H1 (cell line): ENCODE data around the gene NT5DC1. TPM values are rescaled to one million over a fixed set of nuclear protein-coding genes. Genes with fewer than 3 reads are reported as not detected.
A peak's percentile ranks its signal among the peaks of the same experiment; 100 is the strongest.

Experiments used
- CTCF ChIA-PET: fragments of 300-600 bp; sonication (Branson Sonifier 250); formaldehyde crosslinking; loops from one replicate; lab custom pipeline; 2021; ENCODE audit not compliant: partially characterized antibody; lab: Charles Lee
- POLR2A ChIA-PET: fragments of 300-600 bp; sonication (Branson Sonifier 250); formaldehyde crosslinking; loops from one replicate; lab custom pipeline; 2021; ENCODE audit warnings: inconsistent platforms; ENCODE audit not compliant: partially characterized antibody; lab: Charles Lee
- DNase-seq, 2 experiments: peaks; one replicate each; pipeline versions ENCODE4 v3.0.0 to v3.0.0-alpha.2; 2010 to 2022; ENCODE audit warnings: low spot score in 2 of 2, low read depth in 1 of 2, mixed read lengths in 1 of 2
- FAIRE-seq: peaks from 2 replicates; lab custom pipeline; 2011; peaks lifted over from hg19 to GRCh38; lab: Jason Lieb, UNC
- H2AFZ ChIP-seq: 2 replicates; pipeline ENCODE4 v1.8.1; 2012; ENCODE audit warnings: low read length, inconsistent platforms
- H2AK5ac ChIP-seq: 2 replicates; pipeline ENCODE4 v1.6.1; 2013; ENCODE audit warnings: low read depth, low read length
- H2BK120ac ChIP-seq: replicated peaks from 2 replicates; pipeline ENCODE3; 2013; ENCODE audit warnings: low read depth, low read length, inconsistent platforms
- H2BK12ac ChIP-seq: 2 replicates; pipeline ENCODE4 v1.6.1; 2013; ENCODE audit warnings: low read depth, low read length
- H2BK15ac ChIP-seq: 2 replicates; pipeline ENCODE4 v1.6.1; 2013; ENCODE audit warnings: low read length
- H2BK20ac ChIP-seq: 2 replicates; pipeline ENCODE4 v1.6.1; 2013; ENCODE audit warnings: low read length
- H2BK5ac ChIP-seq: 2 replicates; pipeline ENCODE4 v1.6.1; 2013; ENCODE audit warnings: low read depth, low read length
- H3K14ac ChIP-seq: 2 replicates; pipeline ENCODE4 v1.6.1; 2013; ENCODE audit warnings: inconsistent platforms; ENCODE audit not compliant: insufficient read length
- H3K18ac ChIP-seq: 2 replicates; pipeline ENCODE4 v1.6.1; 2013; ENCODE audit warnings: low read length; ENCODE audit errors: extremely low read depth
- H3K23ac ChIP-seq: 2 replicates; pipeline ENCODE4 v1.6.1; 2013; ENCODE audit warnings: inconsistent platforms; ENCODE audit not compliant: insufficient read length
- H3K23me2 ChIP-seq: 2 replicates; pipeline ENCODE4 v1.6.1; 2013; ENCODE audit warnings: low read depth, low read length
- H3K27ac ChIP-seq: 2 replicates; pipeline ENCODE4 v1.6.1; 2011; ENCODE audit warnings: low read depth, low read length, inconsistent platforms
- H3K27me3 ChIP-seq, 4 experiments: replicated peaks in 1 of 4; 1 replicate in 1 of 4; 2 replicates in 3 of 4; pipeline versions ENCODE4 v1.6.1 to v1.8.1; 2011 to 2013; ENCODE audit warnings: low read length in 3 of 4, mild to moderate bottlenecking in 3 of 4, inconsistent platforms in 2 of 4, mixed read lengths in 2 of 4, moderate library complexity in 1 of 4; ENCODE audit not compliant: control insufficient read depth in 3 of 4, insufficient read depth in 3 of 4; ENCODE audit errors: extremely low read depth in 1 of 4
- H3K36me3 ChIP-seq, 4 experiments: 2 replicates each; pipeline versions ENCODE4 v1.6.1 to v1.8.1; 2011 to 2013; ENCODE audit warnings: mild to moderate bottlenecking in 4 of 4, low read length in 3 of 4, moderate library complexity in 2 of 4, control low read depth in 1 of 4, inconsistent platforms in 1 of 4; ENCODE audit not compliant: insufficient read depth in 4 of 4, control insufficient read depth in 2 of 4
- H3K4ac ChIP-seq: replicated peaks from 2 replicates; pipeline ENCODE3; 2013; ENCODE audit warnings: low read length, low read depth, mixed read lengths, inconsistent platforms; ENCODE audit not compliant: insufficient read length
- H3K4me1 ChIP-seq, 4 experiments: replicated peaks in 1 of 4; 1 replicate in 1 of 4; 2 replicates in 3 of 4; pipeline versions ENCODE4 v1.6.1 to v1.8.1; 2011 to 2013; ENCODE audit warnings: low read length in 3 of 4, inconsistent platforms in 2 of 4, mixed read lengths in 1 of 4; ENCODE audit not compliant: insufficient read depth in 4 of 4, control insufficient read depth in 3 of 4
- H3K4me2 ChIP-seq, 2 experiments: 2 replicates each; pipeline versions ENCODE4 v1.6.1 to v1.8.1; 2011 to 2013; ENCODE audit warnings: low read depth in 2 of 2, low read length in 2 of 2, control low read depth in 1 of 2, inconsistent platforms in 1 of 2, mild to moderate bottlenecking in 1 of 2; ENCODE audit not compliant: insufficient read depth in 1 of 2
- H3K4me3 ChIP-seq, 4 experiments: fragments of 200-600, 300-600 bp in 1 of 4; sonication (generic), shearing (Covaris generic), sonication (Bioruptor Twin) in 1 of 4; 2 replicates each; pipeline versions ENCODE4 v1.5.1 to v1.8.1; 2011 to 2016; ENCODE audit warnings: low read length in 4 of 4, low read depth in 3 of 4, control low read depth in 2 of 4, inconsistent platforms in 2 of 4, mild to moderate bottlenecking in 2 of 4, mixed read lengths in 1 of 4, moderate library complexity in 1 of 4; ENCODE audit not compliant: insufficient read depth in 2 of 4; ENCODE audit errors: extremely low read depth in 1 of 4
- H3K56ac ChIP-seq: replicated peaks from 2 replicates; pipeline ENCODE3; 2013; ENCODE audit warnings: low read depth, mild to moderate bottlenecking, mixed read lengths, low read length, inconsistent platforms; ENCODE audit not compliant: insufficient read length
- H3K79me1 ChIP-seq: 2 replicates; pipeline ENCODE4 v1.6.1; 2013; ENCODE audit warnings: low read depth, low read length, control low read depth
- H3K79me2 ChIP-seq, 2 experiments: 2 replicates each; pipeline versions ENCODE4 v1.6.1 to v1.8.1; 2012 to 2013; ENCODE audit warnings: low read length in 2 of 2, mild to moderate bottlenecking in 2 of 2, inconsistent platforms in 1 of 2; ENCODE audit not compliant: insufficient read depth in 2 of 2, control insufficient read depth in 1 of 2
- H3K9ac ChIP-seq, 4 experiments: replicated peaks in 1 of 4; 1 replicate in 1 of 4; 2 replicates in 3 of 4; pipeline versions ENCODE4 v1.6.1 to v1.8.1; 2011 to 2013; ENCODE audit warnings: low read depth in 3 of 4, low read length in 3 of 4, control low read depth in 2 of 4, mild to moderate bottlenecking in 2 of 4, moderate library complexity in 2 of 4, inconsistent platforms in 1 of 4; ENCODE audit errors: extremely low read depth in 1 of 4
- H3K9me3 ChIP-seq, 2 experiments: 2 replicates each; pipeline versions ENCODE4 v1.6.1 to v1.8.1; 2012 to 2013; ENCODE audit warnings: mild to moderate bottlenecking in 2 of 2, moderate library complexity in 2 of 2, control low read depth in 1 of 2, inconsistent platforms in 1 of 2, low read depth in 1 of 2, low read length in 1 of 2, mixed read lengths in 1 of 2; ENCODE audit not compliant: insufficient read depth in 2 of 2
- H4K20me1 ChIP-seq, 2 experiments: replicated peaks in 1 of 2; 2 replicates each; pipeline versions ENCODE3 to v1.8.1; 2011 to 2013; ENCODE audit warnings: inconsistent platforms in 2 of 2, low read length in 2 of 2, mild to moderate bottlenecking in 1 of 2; ENCODE audit not compliant: insufficient read depth in 2 of 2, control insufficient read depth in 1 of 2
- H4K5ac ChIP-seq: 2 replicates; pipeline ENCODE4 v1.6.1; 2013; ENCODE audit warnings: low read length, low read depth, mixed read lengths, inconsistent platforms; ENCODE audit not compliant: insufficient read length
- H4K8ac ChIP-seq: 2 replicates; pipeline ENCODE4 v1.8.0; 2013; ENCODE audit warnings: mild to moderate bottlenecking, moderate library complexity, low read length, inconsistent platforms; ENCODE audit not compliant: insufficient read depth; ENCODE audit errors: extremely low read depth
- H4K91ac ChIP-seq: replicated peaks from 2 replicates; pipeline ENCODE3; 2013; ENCODE audit warnings: low read length, mixed read lengths, inconsistent platforms; ENCODE audit not compliant: insufficient read length
- WGBS, 2 experiments: shearing (Covaris generic) in 1 of 2; methylation state at CpG; one replicate each; pipeline versions ENCODE4 v1.1.6 to v1.1.7; 2013 to 2015; ENCODE audit warnings: low lambda C conversion rate in 2 of 2, mixed read lengths in 2 of 2, inconsistent platforms in 1 of 2, low coverage in 1 of 2, missing lambda C conversion rate in 1 of 2; ENCODE audit not compliant: insufficient replicate concordance in 2 of 2, insufficient coverage in 1 of 2, insufficient read length in 1 of 2; ENCODE audit errors: extremely low coverage in 1 of 2, missing lambda C conversion rate in 1 of 2; 5-methylcytosine and 5-hydroxymethylcytosine counted together
- polyA plus RNA-seq, 7 experiments: library from polyadenylated mRNA; depleted of rRNA in 3 of 7; stranded (reverse) in 5 of 7; unstranded in 2 of 7; fragments of >200 nt in 5 of 7; fragments of 200-250 nt in 2 of 7; gene quantifications; 1 replicate in 5 of 7; 2 replicates in 1 of 7; 4 replicates in 1 of 7; pipeline versions ENCODE4 v1.2.1 to v1.2.3, GENCODE V29; 2011 to 2013; ENCODE audit warnings: missing spikeins in 2 of 7, mixed read lengths in 2 of 7
- total RNA-seq: library from RNA; stranded (reverse); fragmentation: NEBNext Ultra II Directional; extraction: Animal tissue kit (Norgen Biotek cat#: 25700); gene quantifications from 2 replicates; pipeline ENCODE4 v1.2.1, GENCODE V29; 2021

The NT5DC1 gene
- total and polyA plus RNA-seq, 2 of the 8 experiments (the other 6 are each of a cell fraction or from before 2014, with no cell fraction given), result 25.3 to 72.7 TPM

DNA sequence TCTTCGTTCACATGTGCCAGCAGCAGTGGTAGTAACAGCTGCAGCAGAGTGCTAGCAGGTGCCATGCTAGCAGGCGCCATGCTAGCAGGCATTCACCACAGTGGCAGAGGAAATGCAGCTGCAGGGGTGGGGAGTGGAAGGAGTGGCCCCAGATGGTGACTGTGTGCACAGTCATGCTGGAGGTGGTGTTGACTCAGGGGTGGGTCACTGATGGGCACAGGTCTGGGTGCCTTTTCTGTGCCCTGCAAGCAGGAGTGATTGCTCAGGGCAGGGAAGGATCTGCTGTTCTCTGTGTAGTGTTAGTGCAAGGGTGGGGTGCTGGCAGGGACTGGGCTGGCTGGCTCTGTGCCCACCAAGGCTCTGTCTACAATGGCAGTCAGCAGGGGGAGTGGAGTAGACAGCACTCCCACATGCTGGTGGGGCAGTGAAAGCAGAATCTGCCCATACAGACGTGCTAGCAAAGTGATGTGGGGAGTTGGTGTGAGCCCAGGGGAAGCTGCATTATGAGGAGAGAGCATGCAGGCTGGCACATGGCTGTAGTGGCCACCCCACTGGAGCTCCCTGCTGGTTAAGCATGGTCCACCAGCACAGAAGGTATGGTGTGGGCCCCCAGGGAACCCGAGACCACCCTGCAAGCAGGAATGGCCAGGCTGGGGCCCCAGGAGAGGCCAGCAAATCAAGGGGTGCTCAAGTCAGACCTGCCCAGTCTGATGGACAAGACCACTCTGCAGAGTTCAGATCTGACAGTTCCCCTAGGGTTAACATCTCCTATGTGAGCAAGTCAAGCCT lies 164.6 kb downstream of the NT5DC1 start:
- Histone ChIP-seq H3K27ac (no peak overlapping the region), H2BK12ac (no peak overlapping the region), H3K23ac (no peak overlapping the region), H3K27me3 (no peaks in the 10 kb centered on the region), H3K4me1 (no peaks in the 10 kb centered on the region), H3K9ac (no peak overlapping the region), H3K4me3 (no peak overlapping the region), H4K91ac (no peak overlapping the region), H2BK120ac (no peak overlapping the region), H2AFZ (no peak overlapping the region), H3K79me1 (no peaks in the 10 kb centered on the region; the same call in 1 of the 2 replicates), H3K23me2 (no peaks in the 10 kb centered on the region), H3K4me2 (no peak overlapping the region), H3K79me2 (no peaks in the 10 kb centered on the region), H2BK15ac (0 out of 2 replicates have a peak overlapping the region, but pooled peaks have one; percentile 61), H3K36me3 (no peaks in the 10 kb centered on the region), H2AK5ac (no peak overlapping the region), H3K18ac (no peak overlapping the region), H3K4ac (no peak overlapping the region), H2BK5ac (no peak overlapping the region), H4K8ac (no peak overlapping the region), H3K14ac (no peak overlapping the region), H3K56ac (no peak overlapping the region), H3K9me3 (no peaks in the 10 kb centered on the region), H4K5ac (no peak overlapping the region), H2BK20ac (no peak overlapping the region), H4K20me1 (peaks cover 0 to 1% of the 10 kb centered on the region in 2 experiments)
- ChIA-PET CTCF (interaction anchor here (0.6 to 1.6 kb wide), 7 partner anchors 14 to 301 kb away, joined by 3 to 7 read pairs (median 3); no protein-coding TSS in a partner anchor), POLR2A (interaction anchor here (1.3 to 3.7 kb wide), 2 partner anchors 10 to 14 kb away, joined by 5 to 23 read pairs; partner anchors contain the start of genes TSPYL1 and TSPYL4)
- 85% methylated on average over 4 of the region's 4 CpGs; no CpG with 5 or more reads in 1 of the 2 experiments for WGBS, 2 experiments
- no peak for FAIRE-seq
- no peak for DNase-seq
